HG03280 (cell line): Measurements from ENCODE around the gene DEPDC7.
A peak's percentile ranks its signal among the peaks of the same experiment; 100 is the strongest.
"Not testable (repeated sequence)": the region's sequence is repeated elsewhere in the genome, so short reads cannot be mapped to it uniquely, and the experiment has no call there.

ENCODE experiments used
- ATAC-seq: cut with Tn5 transposase; IDR thresholded peaks from one replicate; pipeline ENCODE4 v1.9.1; 2021; ENCODE audit warnings: mild to moderate bottlenecking, moderate library complexity; ENCODE audit not compliant: unreplicated experiment

Gene DEPDC7

GRCh38 chr11:33015621-33016551, at the start of gene DEPDC7:
Gene DEPDC7, plus strand, starts transcription at chr11:33015878. Its CDS starts 78 bp downstream, at chr11:33015956.
- peak; percentile 61 for ATAC-seq

- no peak for ATAC-seq
These were observed 47.1 kb upstream of the DEPDC7 start for GRCh38 chr11:32968541-32968940.

GRCh38 chr11:32972233-32972632, 43.4 kb upstream of the DEPDC7 start:
- not testable (repeated sequence) for ATAC-seq

GRCh38 chr11:32972781-32973180, 42.9 kb upstream of the DEPDC7 start:
- ATAC-seq = no peak

- ATAC-seq = no peak
These were observed 33.1 kb upstream of the DEPDC7 start for GRCh38 chr11:32982626-32983025.

GRCh38 chr11:32983506-32983905, 32.2 kb upstream of the DEPDC7 start:
- no peak for ATAC-seq

GRCh38 chr11:32985600-32985999, 30.1 kb upstream of the DEPDC7 start:
- no peak for ATAC-seq

GRCh38 chr11:32987851-32988250, 27.8 kb upstream of the DEPDC7 start:
- no peak for ATAC-seq

GRCh38 chr11:32990481-32990880, 25.2 kb upstream of the DEPDC7 start:
- no peak for ATAC-seq

- no peak for ATAC-seq
These were observed 24.3 kb upstream of the DEPDC7 start for GRCh38 chr11:32991427-32991826.

- no peak for ATAC-seq
These were observed 23.8 kb upstream of the DEPDC7 start for GRCh38 chr11:32991898-32992297.

- no peak for ATAC-seq
These were observed 15.5 kb upstream of the DEPDC7 start for GRCh38 chr11:33000181-33000580.

GRCh38 chr11:33001281-33001680, 14.4 kb upstream of the DEPDC7 start:
- no peak for ATAC-seq

GRCh38 chr11:33001751-33002542, 13.7 kb upstream of the DEPDC7 start:
- ATAC-seq = no peak

- ATAC-seq = no peak
These were observed 10.5 kb upstream of the DEPDC7 start for GRCh38 chr11:33005175-33005574.

GRCh38 chr11:33006010-33006409, 9.7 kb upstream of the DEPDC7 start:
- no peak for ATAC-seq

- ATAC-seq = no peak
These were observed 1.9 kb upstream of the DEPDC7 start for GRCh38 chr11:33013755-33014154.

GRCh38 chr11:33016654-33017053, 976 bp downstream of the DEPDC7 start:
- no peak for ATAC-seq

GRCh38 chr11:33017478-33017877, 1.8 kb downstream of the DEPDC7 start:
- ATAC-seq = no peak

- ATAC-seq = no peak
These were observed 2.3 kb downstream of the DEPDC7 start for GRCh38 chr11:33017965-33018364.

GRCh38 chr11:33018840-33019239, 3.2 kb downstream of the DEPDC7 start:
- ATAC-seq = no peak

- ATAC-seq = no peak
These were observed 5.8 kb downstream of the DEPDC7 start for GRCh38 chr11:33021501-33021900.
